Lower lobe of right lung (tissue), 2 donors: ENCODE data around the gene PCYT1B. TPM values are rescaled to one million over a fixed set of nuclear protein-coding genes. Genes with fewer than 3 reads are reported as not detected.
"Not testable (repeated sequence)": the region's sequence is repeated elsewhere in the genome, so short reads cannot be mapped to it uniquely, and the experiment has no call there.

ENCODE experiments used
- ATAC-seq, 2 donors: fragments of 200-7000 bp; cut with Tn5 transposase; one replicate each; pipeline ENCODE4 v1.9.1; 2020 to 2022; ENCODE audit warnings: mild to moderate bottlenecking in 2 of 2, moderate library complexity in 2 of 2
- DNase-seq: peaks from one replicate; pipeline ENCODE4 v3.0.0-alpha.2; 2020
- H3K27ac ChIP-seq: fragments of 200-600 bp; one replicate; pipeline ENCODE4 v1.8.0; 2022
- H3K27me3 ChIP-seq: fragments of 200-600 bp; one replicate; pipeline ENCODE4 v1.8.0; 2022; ENCODE audit warnings: low read depth
- H3K36me3 ChIP-seq: fragments of 200-600 bp; one replicate; pipeline ENCODE4 v1.8.0; 2022; ENCODE audit warnings: mild to moderate bottlenecking
- H3K4me1 ChIP-seq: fragments of 200-600 bp; one replicate; pipeline ENCODE4 v1.8.0; 2022
- H3K4me3 ChIP-seq: fragments of 200-600 bp; one replicate; pipeline ENCODE4 v1.8.0; 2022; ENCODE audit warnings: mild to moderate bottlenecking
- H3K9me3 ChIP-seq: fragments of 200-600 bp; one replicate; pipeline ENCODE4 v1.8.0; 2022
- CTCF ChIP-seq: fragments of 200-600 bp; IDR thresholded peaks from one replicate; pipeline ENCODE4 v1.8.0; 2022; ENCODE audit warnings: antibody characterized with exemption, mild to moderate bottlenecking
- intact Hi-C: fragments of 100-400 bp; cut with DNase I; formaldehyde crosslinking; loops from one replicate; pipeline ENCODE4 v1.11.0; 2022
- total RNA-seq: library from RNA; stranded (reverse); fragmentation: NEBNext Ultra II Directional; extraction: Animal tissue kit (Norgen Biotek cat#: 25700); gene quantifications from one replicate; pipeline ENCODE4 v1.2.1, GENCODE V29; 2021
- donor health status: DM: no; HTN: yes; CAD: no; lungs with severe emphysema.

The PCYT1B gene
- total RNA-seq, 1 donor from 2014 or later, result 1.2 TPM

- intact Hi-C loops, result no loop called here
Measured at GRCh38 chrX:24643116-24643515, 4.0 kb downstream of the PCYT1B start.

GRCh38 chrX:24629701-24630100, 17.4 kb downstream of the PCYT1B start:
- no peaks in the 10 kb centered on the region for H3K27me3 ChIP-seq
- no peak overlapping the region for H3K4me3 ChIP-seq
- no peak overlapping the region for H3K27ac ChIP-seq
- TF ChIP-seq CTCF, result no peak
- no peaks in the 10 kb centered on the region for H3K36me3 ChIP-seq
- ATAC-seq, result no peak
- DNase-seq, result no peak
- intact Hi-C loops, result no loop called here
- no peaks in the 10 kb centered on the region for H3K9me3 ChIP-seq
- H3K4me1 ChIP-seq, result no peaks in the 10 kb centered on the region

More at GRCh38 chrX:24643116-24643515, 4.0 kb downstream of the PCYT1B start:
- ATAC-seq, result no peak
- H3K36me3 ChIP-seq, result no peaks in the 10 kb centered on the region
- TF ChIP-seq CTCF, result no peak
- H3K27me3 ChIP-seq, result no peaks in the 10 kb centered on the region
- no peaks in the 10 kb centered on the region for H3K9me3 ChIP-seq
- H3K27ac ChIP-seq, result no peak overlapping the region
- H3K4me1 ChIP-seq, result no peaks in the 10 kb centered on the region
- no peak for DNase-seq
- H3K4me3 ChIP-seq, result no peak overlapping the region

GRCh38 chrX:24619647-24620046, 27.5 kb downstream of the PCYT1B start:
- no peaks in the 10 kb centered on the region for H3K9me3 ChIP-seq
- no peaks in the 10 kb centered on the region for H3K36me3 ChIP-seq
- no peaks in the 10 kb centered on the region for H3K27me3 ChIP-seq
- DNase-seq (no peak), ATAC-seq (no peak)
- H3K4me3 ChIP-seq, result no peak overlapping the region
- no peaks in the 10 kb centered on the region for H3K4me1 ChIP-seq
- intact Hi-C loops, result no loop called here
- no peak for TF ChIP-seq CTCF
- no peak overlapping the region for H3K27ac ChIP-seq

GRCh38 chrX:24610516-24610915, 36.6 kb downstream of the PCYT1B start:
- DNase-seq (no peak), ATAC-seq (no peak)
- no peak overlapping the region for H3K4me3 ChIP-seq
- H3K36me3 ChIP-seq, result no peaks in the 10 kb centered on the region
- intact Hi-C loops, result no loop called here
- TF ChIP-seq CTCF, result no peak
- H3K4me1 ChIP-seq, result no peaks in the 10 kb centered on the region
- no peaks in the 10 kb centered on the region for H3K9me3 ChIP-seq
- H3K27ac ChIP-seq, result no peak overlapping the region
- no peaks in the 10 kb centered on the region for H3K27me3 ChIP-seq

- DNase-seq, result no peak
- TF ChIP-seq CTCF, result no peak
- no peaks in the 10 kb centered on the region for H3K4me1 ChIP-seq
- no peaks in the 10 kb centered on the region for H3K36me3 ChIP-seq
- peak; percentile 52 to 54 for ATAC-seq
- H3K27ac ChIP-seq, result no peak overlapping the region
- H3K27me3 ChIP-seq, result no peaks in the 10 kb centered on the region
- no peak overlapping the region for H3K4me3 ChIP-seq
- H3K9me3 ChIP-seq, result no peaks in the 10 kb centered on the region
- intact Hi-C loops, result no loop called here
Measured at GRCh38 chrX:24607616-24608015, 39.5 kb downstream of the PCYT1B start.

GRCh38 chrX:24605941-24606340, 41.2 kb downstream of the PCYT1B start:
- H3K36me3 ChIP-seq, H3K4me3 ChIP-seq, H3K4me1 ChIP-seq, H3K27me3 ChIP-seq, DNase-seq, ATAC-seq, H3K27ac ChIP-seq, H3K9me3 ChIP-seq, intact Hi-C loops: not testable (repeated sequence)
